DLD1 (cell line): ENCODE data around the gene SLC1A4.
"Not testable (repeated sequence)": the region's sequence is repeated elsewhere in the genome, so short reads cannot be mapped to it uniquely, and the experiment has no call there.

Experiments
- in situ Hi-C: cut with HindIII; loops from 2 replicates; pipeline ENCODE4 v1.10.0; 2017; ENCODE audit warnings: low sequenced_read_pairs

Gene SLC1A4

DNA sequence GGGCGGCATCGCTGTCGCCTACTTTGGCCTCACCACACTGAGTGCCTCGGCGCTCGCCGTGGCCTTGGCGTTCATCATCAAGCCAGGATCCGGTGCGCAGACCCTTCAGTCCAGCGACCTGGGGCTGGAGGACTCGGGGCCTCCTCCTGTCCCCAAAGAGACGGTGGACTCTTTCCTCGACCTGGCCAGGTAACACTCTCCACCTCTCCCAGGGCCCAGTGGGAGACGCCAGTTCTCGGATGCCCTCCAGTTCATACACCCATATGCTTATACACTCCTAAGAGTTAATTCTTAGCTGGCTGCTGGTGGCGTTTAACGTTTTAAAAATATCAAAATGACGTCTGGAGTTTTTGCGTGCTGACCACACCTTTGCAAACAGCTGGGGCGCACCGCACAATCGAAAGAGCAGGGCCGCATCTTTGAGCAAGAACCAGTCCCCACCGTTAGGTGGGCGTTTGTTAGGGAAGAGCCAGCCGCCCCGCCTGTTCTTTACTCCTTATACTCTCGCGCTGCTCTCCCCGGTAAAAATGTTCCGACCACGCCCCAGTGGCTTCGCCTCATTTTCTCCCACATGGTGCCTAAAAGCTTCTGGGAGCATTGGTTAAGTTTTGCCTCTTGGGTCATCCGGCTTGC, 899 bp downstream of the SLC1A4 start:
- in situ Hi-C loops = no loop called here

GRCh38 chr2:64990876-64991275, 1.7 kb downstream of the SLC1A4 start:
- in situ Hi-C loops = no loop called here

DNA sequence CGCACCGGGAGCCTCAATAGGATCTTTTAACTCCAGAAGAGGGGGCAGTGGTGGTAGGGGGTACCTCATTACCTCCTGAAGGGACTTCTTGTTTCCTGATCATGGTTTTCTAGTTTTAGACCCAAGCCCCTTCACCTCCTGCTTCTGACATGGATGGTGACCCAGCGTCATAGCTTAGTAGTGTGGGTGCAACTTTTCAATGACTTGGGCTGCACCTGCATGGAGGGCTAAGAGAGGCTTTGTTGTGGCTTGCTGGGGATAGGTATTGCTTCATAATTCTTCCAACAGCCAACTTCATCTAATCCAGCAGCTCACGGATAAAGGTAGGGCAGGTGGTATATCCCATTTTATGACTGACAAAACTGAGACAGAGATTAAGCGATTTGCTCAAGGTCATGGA, 3.0 kb downstream of the SLC1A4 start:
- in situ Hi-C loops = no loop called here

DNA sequence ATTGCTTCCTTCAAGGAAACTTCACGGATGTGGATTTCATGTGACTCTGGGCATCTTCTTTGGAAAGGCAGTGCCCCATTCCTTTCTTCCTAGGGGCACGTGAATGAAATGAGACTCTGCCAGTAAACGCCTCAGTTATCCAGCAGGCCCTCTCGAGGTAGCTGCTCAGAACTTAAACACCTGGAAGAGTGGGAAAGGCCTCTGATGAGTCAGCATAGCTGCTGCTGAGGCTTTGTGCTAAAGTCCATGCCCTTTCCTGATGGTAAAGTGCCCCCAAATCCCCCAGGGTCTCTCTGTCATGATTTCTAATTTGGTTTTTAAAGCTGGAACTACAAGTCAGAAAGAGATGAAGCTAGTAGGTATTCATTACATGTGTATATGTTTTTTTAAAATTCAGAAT, 3.8 kb downstream of the SLC1A4 start:
- in situ Hi-C loops = no loop called here

- in situ Hi-C loops = no loop called here
These were observed 5.8 kb downstream of the SLC1A4 start for GRCh38 chr2:64995041-64995440.

- in situ Hi-C loops = no loop called here
These were observed 7.7 kb downstream of the SLC1A4 start for GRCh38 chr2:64996871-64997307.

GRCh38 chr2:64998658-64999061, 9.5 kb downstream of the SLC1A4 start:
- in situ Hi-C loops = no loop called here

DNA sequence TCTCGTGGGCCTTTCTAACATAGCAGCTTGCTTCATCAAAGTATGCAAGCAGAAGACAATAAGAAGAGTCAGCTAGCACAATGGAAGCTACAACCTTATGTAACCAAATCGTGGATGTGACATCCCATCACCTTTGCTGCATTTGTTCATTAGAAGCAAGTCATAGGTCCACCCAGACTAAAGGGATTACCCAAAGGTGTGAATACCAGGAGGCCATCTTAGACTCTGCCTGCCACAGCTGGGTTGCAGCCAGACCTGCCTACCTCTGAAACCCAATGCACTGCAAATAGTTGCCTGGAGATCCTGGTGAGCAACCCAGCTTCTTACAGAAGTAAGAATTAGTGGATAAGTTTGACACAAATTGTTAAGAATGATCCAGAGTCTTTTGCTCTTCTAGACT, 10.6 kb downstream of the SLC1A4 start:
- in situ Hi-C loops = no loop called here

- in situ Hi-C loops = no loop called here
These were observed 11.4 kb downstream of the SLC1A4 start for GRCh38 chr2:65000644-65001043.

DNA sequence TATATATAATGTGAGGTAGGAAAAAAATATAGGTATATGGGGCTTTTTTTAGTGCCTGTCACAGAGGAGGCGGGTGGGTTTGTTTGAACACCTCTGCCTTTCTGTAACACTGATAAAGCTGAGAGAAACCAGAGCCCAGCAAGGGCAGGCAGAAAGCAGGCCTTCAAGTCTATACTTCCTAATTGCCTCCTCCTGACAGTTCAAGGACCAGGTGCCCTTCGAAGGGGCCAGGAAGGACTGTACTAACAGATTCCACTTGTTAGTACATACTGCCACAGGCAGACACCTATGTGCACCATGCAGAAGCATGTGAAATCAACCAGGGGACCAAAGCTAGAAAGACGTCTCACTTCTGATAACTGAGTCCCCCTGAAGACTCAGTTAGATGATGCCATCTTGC, 13.8 kb downstream of the SLC1A4 start:
- in situ Hi-C loops = no loop called here

- in situ Hi-C loops = not testable (repeated sequence)
These were observed 15.0 kb downstream of the SLC1A4 start for GRCh38 chr2:65004232-65004631.

DNA sequence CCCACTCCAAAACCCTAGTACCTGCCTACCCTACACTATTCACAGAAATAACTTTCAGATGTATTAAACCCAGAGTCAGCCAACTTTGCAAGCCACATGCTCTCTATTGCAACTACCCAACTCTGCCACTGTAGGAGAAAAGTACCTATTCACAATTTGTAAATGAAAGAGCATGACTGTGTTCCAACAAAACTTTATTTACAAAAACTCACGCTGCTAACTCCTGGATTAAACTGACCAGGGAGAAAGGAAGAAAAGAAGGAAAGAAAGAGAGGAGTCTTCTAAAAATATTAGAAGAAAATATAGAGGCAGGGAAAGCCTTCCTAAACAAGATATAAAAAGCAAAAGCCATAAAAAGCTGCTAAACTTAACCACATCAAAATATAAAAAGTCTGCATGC, 24.6 kb downstream of the SLC1A4 start:
- in situ Hi-C loops = no loop called here

- in situ Hi-C loops = no loop called here
These were observed 26.5 kb downstream of the SLC1A4 start for GRCh38 chr2:65015731-65016130.

- in situ Hi-C loops = no loop called here
These were observed 27.6 kb downstream of the SLC1A4 start for GRCh38 chr2:65016789-65017188.

DNA sequence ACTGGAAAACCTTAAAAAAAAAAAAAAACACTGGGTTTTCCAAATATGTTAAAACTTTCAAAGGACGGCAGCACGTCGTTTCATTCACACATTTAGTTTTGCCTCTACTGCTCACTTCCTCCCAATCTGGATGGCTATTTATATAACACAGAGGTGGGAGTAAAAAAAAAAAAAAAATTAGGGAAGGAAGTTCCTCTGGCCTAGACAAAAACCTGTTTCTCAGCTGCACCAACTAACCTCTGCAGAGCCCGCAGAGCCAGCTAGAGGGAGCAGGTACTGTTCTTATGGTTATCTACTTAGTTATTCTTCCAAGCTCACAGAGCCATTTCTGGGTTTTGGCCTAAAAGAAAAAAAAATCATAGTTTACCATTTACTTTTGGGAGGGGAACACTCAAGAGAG, 28.1 kb downstream of the SLC1A4 start:
- in situ Hi-C loops = no loop called here

DNA sequence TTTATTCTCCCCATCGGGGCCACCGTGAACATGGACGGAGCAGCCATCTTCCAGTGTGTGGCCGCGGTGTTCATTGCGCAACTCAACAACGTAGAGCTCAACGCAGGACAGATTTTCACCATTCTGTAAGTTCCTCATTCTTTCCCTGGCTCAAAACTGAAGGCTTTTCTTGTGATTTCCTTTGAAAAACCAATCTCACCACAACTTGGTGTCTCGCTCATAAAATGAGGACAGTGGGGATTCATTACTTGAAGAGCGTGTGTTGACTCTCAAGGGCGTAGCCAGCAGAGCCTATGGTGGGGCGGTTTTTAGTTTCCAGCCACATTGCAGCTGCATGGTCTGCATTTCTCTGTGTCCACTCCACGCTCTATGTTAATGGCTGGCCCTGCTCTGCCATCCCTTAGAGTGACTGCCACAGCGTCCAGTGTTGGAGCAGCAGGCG, 29.0 kb downstream of the SLC1A4 start:
- in situ Hi-C loops = no loop called here

DNA sequence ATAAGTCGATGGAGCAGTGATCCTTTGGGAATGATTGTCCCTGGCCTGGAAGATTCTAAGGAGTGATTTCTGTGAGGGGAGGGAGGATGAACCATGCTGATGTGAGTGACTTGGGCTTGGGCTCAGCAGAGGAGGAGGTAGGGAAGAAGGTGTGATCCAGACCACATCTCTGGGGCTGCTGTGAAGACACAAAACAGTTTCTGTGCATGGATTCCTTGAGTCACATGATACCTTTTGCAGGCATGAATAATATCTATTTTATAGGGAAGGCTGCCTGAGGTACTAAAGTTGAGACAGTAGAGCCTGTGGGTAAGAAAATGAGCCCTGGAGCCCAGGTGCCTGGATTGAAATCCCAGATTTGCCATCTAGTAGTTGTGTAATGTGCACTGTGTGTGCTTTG, 29.8 kb downstream of the SLC1A4 start:
- in situ Hi-C loops = no loop called here

DNA sequence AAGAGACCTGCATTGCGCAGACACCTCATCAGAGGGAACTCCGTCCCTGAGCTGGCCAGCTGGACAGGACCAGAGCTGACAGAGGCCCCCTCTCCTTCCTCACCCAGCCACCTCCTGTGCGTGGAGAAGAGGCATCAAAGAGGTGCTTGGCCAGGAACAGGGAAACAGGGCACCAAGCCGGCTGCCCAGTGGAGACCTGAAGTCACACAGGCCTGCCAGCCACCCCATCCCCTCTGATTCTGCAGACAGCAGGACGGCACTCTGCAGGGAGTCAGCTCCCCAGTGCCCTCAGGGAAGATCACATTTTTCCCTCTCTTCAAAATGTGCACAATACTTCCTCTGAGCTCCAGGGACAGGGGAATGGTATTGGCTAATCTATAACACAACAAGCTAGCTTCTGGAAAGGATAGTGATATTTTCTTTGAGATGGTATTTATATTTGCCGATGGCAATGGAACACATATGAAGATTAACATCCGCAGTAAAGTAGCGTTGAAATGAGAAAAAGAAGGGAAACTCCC, 30.5 kb downstream of the SLC1A4 start:
- in situ Hi-C loops = no loop called here

DNA sequence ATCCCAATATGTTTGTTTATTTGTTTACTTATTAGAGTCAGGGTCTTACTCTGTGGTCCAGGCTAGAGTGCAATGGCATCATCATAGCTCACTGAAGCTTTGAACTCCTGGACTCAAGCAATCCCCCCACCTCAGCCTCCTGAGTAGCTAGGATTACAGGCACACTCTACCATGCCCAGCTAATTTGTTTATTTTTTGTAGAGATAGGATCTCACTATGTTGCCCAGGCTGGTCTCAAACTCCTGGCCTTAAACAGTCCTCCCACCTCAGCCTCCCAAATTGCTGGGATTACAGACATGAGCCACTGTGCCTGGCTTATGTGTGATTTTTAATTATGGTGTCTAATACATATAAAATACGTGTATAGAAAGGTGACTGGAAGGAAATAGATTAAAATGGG, 31.1 kb downstream of the SLC1A4 start:
- in situ Hi-C loops = not testable (repeated sequence)

- in situ Hi-C loops = no loop called here
These were observed 31.8 kb downstream of the SLC1A4 start for GRCh38 chr2:65020943-65021528.

- in situ Hi-C loops = no loop called here
These were observed 32.5 kb downstream of the SLC1A4 start for GRCh38 chr2:65021709-65022108.

GRCh38 chr2:65022189-65022588, 33.0 kb downstream of the SLC1A4 start:
- in situ Hi-C loops = no loop called here

- in situ Hi-C loops = no loop called here
These were observed 34.5 kb downstream of the SLC1A4 start for GRCh38 chr2:65023742-65024141.
